GM12874 (cell line): ENCODE data around the gene SRL.

ENCODE experiments used
- TF ChIP-seq, protein P1 (sequence below): IDR thresholded peaks from 2 replicates; pipeline ENCODE4 v1.5.1; 2011; ENCODE audit warnings: low read depth, mild to moderate bottlenecking, control low read depth, low read length, moderate library complexity; ENCODE audit not compliant: insufficient read depth

Gene SRL

DNA sequence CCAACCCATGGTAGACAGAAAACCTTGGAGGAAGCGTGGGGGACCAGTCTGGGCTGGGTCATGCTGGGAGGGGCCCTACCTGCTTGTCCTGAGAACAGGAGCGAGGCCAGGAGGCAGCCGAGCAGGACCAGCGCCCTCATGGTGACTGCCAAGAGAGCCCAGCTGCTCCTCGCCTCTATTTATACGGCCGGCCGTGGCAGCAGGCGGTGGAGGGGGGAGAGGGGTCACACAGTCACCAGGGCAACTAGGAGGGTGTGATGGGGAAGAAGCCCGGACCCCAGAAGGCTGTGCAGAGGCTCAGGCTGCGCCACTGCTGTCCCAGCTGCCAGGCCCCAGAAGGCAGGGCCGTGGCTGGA, at the start of gene SRL:
Gene SRL (minus strand): TSS at position 153 of the 356 bp plus-strand sequence. CDS start 13 bp downstream, at position 140.
- TF ChIP-seq, protein P1, sequence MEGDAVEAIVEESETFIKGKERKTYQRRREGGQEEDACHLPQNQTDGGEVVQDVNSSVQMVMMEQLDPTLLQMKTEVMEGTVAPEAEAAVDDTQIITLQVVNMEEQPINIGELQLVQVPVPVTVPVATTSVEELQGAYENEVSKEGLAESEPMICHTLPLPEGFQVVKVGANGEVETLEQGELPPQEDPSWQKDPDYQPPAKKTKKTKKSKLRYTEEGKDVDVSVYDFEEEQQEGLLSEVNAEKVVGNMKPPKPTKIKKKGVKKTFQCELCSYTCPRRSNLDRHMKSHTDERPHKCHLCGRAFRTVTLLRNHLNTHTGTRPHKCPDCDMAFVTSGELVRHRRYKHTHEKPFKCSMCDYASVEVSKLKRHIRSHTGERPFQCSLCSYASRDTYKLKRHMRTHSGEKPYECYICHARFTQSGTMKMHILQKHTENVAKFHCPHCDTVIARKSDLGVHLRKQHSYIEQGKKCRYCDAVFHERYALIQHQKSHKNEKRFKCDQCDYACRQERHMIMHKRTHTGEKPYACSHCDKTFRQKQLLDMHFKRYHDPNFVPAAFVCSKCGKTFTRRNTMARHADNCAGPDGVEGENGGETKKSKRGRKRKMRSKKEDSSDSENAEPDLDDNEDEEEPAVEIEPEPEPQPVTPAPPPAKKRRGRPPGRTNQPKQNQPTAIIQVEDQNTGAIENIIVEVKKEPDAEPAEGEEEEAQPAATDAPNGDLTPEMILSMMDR = no peak

DNA sequence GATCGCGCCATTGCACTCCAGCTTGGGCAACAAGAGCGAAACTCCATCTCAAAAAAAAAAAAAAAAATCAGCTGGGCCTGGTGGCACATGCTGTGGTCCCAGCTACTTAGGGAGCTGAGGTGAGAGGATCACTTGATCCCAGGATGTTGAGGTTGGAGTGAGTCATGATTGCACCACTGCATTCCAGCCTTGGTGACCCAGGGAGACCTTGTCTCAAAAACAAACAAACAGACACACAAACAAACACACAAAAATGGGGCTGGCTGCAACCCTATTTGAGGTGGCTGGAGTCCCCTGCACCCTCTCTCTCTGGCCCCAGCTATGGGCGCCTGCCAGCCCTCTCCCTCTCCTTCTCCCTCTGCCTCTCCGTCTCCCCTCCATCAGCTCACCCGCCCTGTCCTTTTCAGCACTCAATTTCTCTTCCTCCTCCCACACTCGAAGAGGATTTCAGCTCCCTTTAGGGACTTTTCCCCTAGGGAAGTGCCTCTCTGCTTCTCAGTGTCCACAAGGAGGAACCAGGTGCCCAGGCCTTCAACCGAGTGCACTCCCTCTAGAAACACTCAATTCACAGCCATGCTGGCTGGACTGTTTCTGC, 48.5 kb upstream of the SRL start:
- TF ChIP-seq, protein P1 = no peak

DNA sequence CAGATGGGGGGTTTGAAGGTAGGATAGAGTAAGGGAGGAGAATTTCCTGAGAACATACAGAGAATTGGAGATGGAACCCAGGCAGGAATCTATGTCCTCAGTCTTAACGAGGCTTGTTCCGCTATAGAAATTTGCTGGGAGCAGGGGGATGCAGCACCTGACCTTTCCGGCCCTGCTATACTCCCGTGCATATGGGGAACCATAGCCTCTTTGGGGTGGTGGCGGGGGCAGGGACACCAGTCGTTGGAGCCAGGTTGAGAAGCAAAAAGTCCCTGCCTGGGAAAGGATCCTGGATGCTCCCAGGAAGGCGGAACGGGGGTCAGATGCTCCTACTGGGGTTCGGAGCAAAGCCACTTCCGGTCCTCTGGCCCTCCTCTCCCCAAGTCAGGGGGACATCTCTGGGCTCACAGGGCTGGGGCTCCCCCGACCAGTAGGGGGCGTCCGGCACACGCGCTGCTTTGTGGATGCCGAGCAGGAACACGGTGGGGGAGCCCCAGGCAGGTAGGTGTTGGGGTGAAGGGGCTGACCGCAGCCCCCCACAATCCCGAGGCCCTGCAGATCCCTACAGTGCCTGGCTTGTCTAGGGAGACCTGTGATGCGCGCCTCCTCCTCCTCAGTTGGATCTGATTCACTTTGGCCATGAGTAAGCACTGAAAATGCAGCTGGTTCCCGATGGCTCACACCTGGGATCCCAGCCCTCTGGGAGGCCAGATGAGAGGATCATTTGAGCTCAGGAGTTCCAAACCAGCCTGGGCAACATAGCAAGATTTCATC, 46.5 kb upstream of the SRL start:
- TF ChIP-seq, protein P1 = peak; percentile 100

DNA sequence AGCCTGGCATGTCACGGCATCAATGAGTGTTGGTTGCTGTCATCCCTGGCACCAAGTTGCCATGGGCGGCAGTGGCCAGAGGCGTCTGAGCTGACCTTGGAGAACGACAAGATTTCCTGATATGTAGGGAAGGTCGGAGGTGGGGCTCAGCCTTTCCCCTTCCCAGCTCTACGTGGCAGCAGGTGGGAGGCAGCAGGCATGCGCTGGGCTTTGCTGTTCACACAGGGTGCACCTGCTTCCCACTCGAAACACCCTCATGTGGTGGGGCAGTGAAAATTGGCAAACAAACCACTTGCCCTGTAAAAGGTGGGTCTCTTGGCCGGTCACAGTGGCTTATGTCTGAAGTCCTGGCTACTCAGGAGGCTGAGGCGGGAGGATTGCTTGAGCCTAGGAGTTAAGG, 43.3 kb upstream of the SRL start:
- TF ChIP-seq, protein P1 = no peak

DNA sequence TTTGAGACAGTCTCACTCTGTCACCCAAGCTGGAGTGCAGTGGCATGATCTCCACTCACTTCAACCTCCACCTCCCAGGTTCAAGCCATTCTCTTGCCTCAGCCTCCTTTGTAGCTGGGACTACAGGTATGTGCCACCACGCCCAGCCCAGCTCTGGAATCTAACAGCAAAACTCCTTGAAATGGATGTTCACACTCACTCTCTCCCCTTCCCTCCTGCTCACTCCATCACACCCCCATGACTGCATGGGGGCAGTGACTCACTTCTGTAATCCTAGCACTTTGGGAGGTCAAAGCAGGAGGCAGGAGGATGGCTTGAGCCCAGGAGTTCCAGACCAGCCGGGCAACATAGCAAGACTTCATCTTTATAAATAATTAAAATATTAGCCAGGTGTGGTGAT, 42.1 kb upstream of the SRL start:
- TF ChIP-seq, protein P1 = no peak

DNA sequence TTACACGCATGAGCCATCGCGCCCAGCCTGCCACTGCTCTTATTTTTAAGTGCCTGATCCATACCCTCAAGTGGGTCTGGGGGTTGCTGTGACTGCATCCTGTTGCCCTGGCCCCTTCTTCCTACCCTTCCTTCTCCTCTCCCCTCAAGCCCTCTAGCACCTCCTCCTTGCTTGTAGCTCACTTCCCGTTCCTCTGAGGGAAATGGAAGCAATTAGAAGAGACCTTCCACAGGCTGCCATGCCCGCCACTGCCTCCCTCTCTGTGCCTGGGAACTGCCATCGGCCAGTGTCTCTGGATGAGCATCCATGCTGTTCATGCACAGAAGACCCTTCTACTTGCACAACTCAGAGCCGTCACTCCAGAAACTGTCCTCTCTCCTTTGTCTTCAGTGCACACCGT, 41.6 kb upstream of the SRL start:
- TF ChIP-seq, protein P1 = no peak

DNA sequence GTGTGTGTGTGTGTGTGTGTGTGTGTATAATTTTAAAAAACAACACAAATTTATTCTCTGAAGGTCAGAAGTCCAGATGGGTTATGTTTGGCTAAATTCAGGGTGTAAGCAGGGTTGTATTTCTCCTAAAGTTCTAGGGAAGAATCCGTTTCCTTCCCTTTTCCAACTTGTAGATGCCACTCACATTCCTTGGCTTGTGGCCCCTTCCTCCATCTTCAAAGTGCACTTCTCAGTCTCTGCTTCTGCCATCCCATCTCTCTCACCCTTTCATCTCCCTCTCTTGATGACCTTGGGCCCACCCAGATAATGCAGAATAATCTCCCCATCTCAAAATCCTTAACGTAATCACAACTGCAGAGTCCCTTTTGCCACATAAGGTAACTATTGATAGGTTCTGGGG, 38.7 kb upstream of the SRL start:
- TF ChIP-seq, protein P1 = no peak
